Measurements from ENCODE around the gene APP. TPM values are rescaled to one million over a fixed set of nuclear protein-coding genes. Genes with fewer than 3 reads are reported as not detected.

APP gene
- total RNA-seq, 4 donors from 2014 or later = 471 to 1,291 (median 672) TPM

GRCh38 chr21:25934130-25934529 is 236.4 kb downstream of the APP start:
- 97 to 100% methylated on average over 2 to 6 of the region's 6 CpGs for WGBS, 2 donors (ENCODE audit: low coverage in 1 of 2)

GRCh38 chr21:25931765-25932164 is 238.8 kb downstream of the APP start:
- no peak for DNase-seq
- Histone ChIP-seq H3K4me3 (no peak overlapping the region), H3K27me3 (no peaks in the 10 kb centered on the region), H3K36me3 (no peaks in the 10 kb centered on the region), H3K4me1 (peaks cover 0 to 14% (median 2%) of the 10 kb centered on the region in 4 donors), H3K9me3 (no peaks in the 10 kb centered on the region), H3K27ac (peak overlapping the region in 3 of 4 donors; percentile 15 to 61 (median 26))
- TF ChIP-seq POLR2A (IDR thresholded peaks at IDR 0.05) = no peak
- TF ChIP-seq CTCF (IDR thresholded peaks at IDR 0.05) = no peak
- no peak for TF ChIP-seq POLR2AphosphoS5 (IDR thresholded peaks at IDR 0.05)
- no peak for TF ChIP-seq EP300 (IDR thresholded peaks at IDR 0.05; ENCODE audit: low read depth)
- intact Hi-C loops (cut with DNase I; ENCODE audit: low total_unique reads) (no loop called here), in situ Hi-C loops (cut with MboI; ENCODE audit: low pct_ligation_motif_present in 1 of 4, low pct_unique_long_range_greater_than_20kb in 1 of 4, low sequenced_read_pairs in 3 of 4) (no loop called here)
- 41 to 56% methylated on average over 3 of the region's 3 CpGs for WGBS, 2 donors (ENCODE audit: low coverage in 1 of 2)

More at GRCh38 chr21:25934130-25934529, 236.4 kb downstream of the APP start:
- no peak for DNase-seq
- Histone ChIP-seq H3K27me3 (no peaks in the 10 kb centered on the region), H3K4me1 (peaks cover 2 to 27% (median 4%) of the 10 kb centered on the region in 4 donors), H3K9me3 (no peaks in the 10 kb centered on the region), H3K27ac (peak overlapping the region in 3 of 4 donors; percentile 15 to 59 (median 54)), H3K4me3 (no peak overlapping the region), H3K36me3 (no peaks in the 10 kb centered on the region)
- intact Hi-C loops (cut with DNase I; ENCODE audit: low total_unique reads) = no loop called here
- in situ Hi-C loops (cut with MboI; ENCODE audit: low pct_ligation_motif_present in 1 of 4, low pct_unique_long_range_greater_than_20kb in 1 of 4, low sequenced_read_pairs in 3 of 4) = no loop called here
- TF ChIP-seq POLR2A (IDR thresholded peaks at IDR 0.05) (no peak), POLR2AphosphoS5 (IDR thresholded peaks at IDR 0.05) (no peak), CTCF (IDR thresholded peaks at IDR 0.05) (no peak), EP300 (IDR thresholded peaks at IDR 0.05; ENCODE audit: low read depth) (no peak)

- Histone ChIP-seq H3K27me3 (no peaks in the 10 kb centered on the region), H3K36me3 (no peaks in the 10 kb centered on the region), H3K27ac (no peak overlapping the region), H3K9me3 (no peaks in the 10 kb centered on the region), H3K4me1 (peaks cover 0 to 19% (median 3%) of the 10 kb centered on the region in 4 donors), H3K4me3 (no peak overlapping the region)
- no peak for DNase-seq
- intact Hi-C loops (cut with DNase I; ENCODE audit: low total_unique reads) (no loop called here), in situ Hi-C loops (cut with MboI; ENCODE audit: low pct_ligation_motif_present in 1 of 4, low pct_unique_long_range_greater_than_20kb in 1 of 4, low sequenced_read_pairs in 3 of 4) (no loop called here)
- no peak for TF ChIP-seq CTCF (IDR thresholded peaks at IDR 0.05)
- no peak for TF ChIP-seq EP300 (IDR thresholded peaks at IDR 0.05; ENCODE audit: low read depth)
- TF ChIP-seq POLR2AphosphoS5 (IDR thresholded peaks at IDR 0.05) = no peak
- no peak for TF ChIP-seq POLR2A (IDR thresholded peaks at IDR 0.05)
- WGBS, 2 donors (ENCODE audit: low coverage in 1 of 2) = 85 to 87% methylated on average over 3 to 9 of the region's 9 CpGs
These were observed 240.6 kb downstream of the APP start for GRCh38 chr21:25929856-25930520.

- intact Hi-C loops (cut with DNase I; ENCODE audit: low total_unique reads) = no loop called here
- DNase-seq = no peak
- H3K36me3 ChIP-seq = no peaks in the 10 kb centered on the region
- H3K27ac ChIP-seq = peak overlapping the region in 3 of 4 donors; percentile 33 to 47 (median 46)
- H3K4me1 ChIP-seq = peaks cover 0 to 15% (median 3%) of the 10 kb centered on the region in 4 donors
- H3K9me3 ChIP-seq = no peaks in the 10 kb centered on the region
- H3K4me3 ChIP-seq = no peak overlapping the region
- TF ChIP-seq POLR2A (IDR thresholded peaks at IDR 0.05) (no peak), EP300 (IDR thresholded peaks at IDR 0.05; ENCODE audit: low read depth) (no peak), CTCF (IDR thresholded peaks at IDR 0.05) (no peak), POLR2AphosphoS5 (IDR thresholded peaks at IDR 0.05) (no peak)
- in situ Hi-C loops (cut with MboI; ENCODE audit: low pct_ligation_motif_present in 1 of 4, low pct_unique_long_range_greater_than_20kb in 1 of 4, low sequenced_read_pairs in 3 of 4) = no loop called here
- H3K27me3 ChIP-seq = no peaks in the 10 kb centered on the region
- WGBS, 2 donors (ENCODE audit: low coverage in 1 of 2) = 76 to 79% methylated on average over 2 to 6 of the region's 6 CpGs
These were observed 243.2 kb downstream of the APP start for GRCh38 chr21:25927195-25927880.
